Ovary (tissue), 9 donors: ENCODE data around the gene SGSH. TPM values are rescaled to one million over a fixed set of nuclear protein-coding genes. Genes with fewer than 3 reads are reported as not detected.

Source experiments
- DNase-seq, 5 donors: peaks; one replicate each; pipeline ENCODE4 v3.0.0-alpha.2; 2019 to 2020
- H3K27ac ChIP-seq, 2 donors: fragments of 200-600 bp; one replicate each; pipeline versions ENCODE4 v1.5.1 to v1.8.0; 2019 to 2022
- H3K27me3 ChIP-seq: fragments of 200-600 bp; one replicate; pipeline ENCODE4 v1.8.0; 2022
- H3K36me3 ChIP-seq: fragments of 200-600 bp; sonication (generic); one replicate; pipeline ENCODE4 v1.5.1; 2019
- H3K4me1 ChIP-seq: one replicate; pipeline ENCODE4 v1.8.1; 2013; ENCODE audit warnings: mild to moderate bottlenecking, moderate library complexity; ENCODE audit not compliant: insufficient read depth
- H3K4me3 ChIP-seq: fragments of 200-600 bp; sonication (generic); one replicate; pipeline ENCODE4 v1.5.1; 2017
- H3K9me3 ChIP-seq, 2 donors: fragments of 200-600 bp in 1 of 2; sonication (generic) in 1 of 2; one replicate each; pipeline versions ENCODE4 v1.5.1 to v1.8.1; 2013 to 2019; ENCODE audit warnings: mild to moderate bottlenecking in 1 of 2, moderate library complexity in 1 of 2
- CTCF ChIP-seq, 3 donors: fragments of 450-650 bp in 2 of 3; fragments of 200-600 bp in 1 of 3; IDR thresholded peaks; one replicate each; pipeline versions ENCODE4 v1.5.1 to v1.8.0; 2016 to 2022; ENCODE audit warnings: antibody characterized with exemption in 3 of 3, mild to moderate bottlenecking in 1 of 3
- EP300 ChIP-seq: sonication (generic); formaldehyde crosslinking; IDR thresholded peaks from one replicate; pipeline ENCODE4 v1.6.1; 2017; ENCODE audit warnings: antibody characterized with exemption
- POLR2A ChIP-seq: fragments of 450-650 bp; IDR thresholded peaks from one replicate; pipeline ENCODE4 v1.6.1; 2017; ENCODE audit warnings: antibody characterized with exemption, mild to moderate bottlenecking, moderate library complexity
- WGBS, 3 donors: extraction: QIAGEN DNeasy Blood & Tissue Kit in 1 of 3; methylation state at CpG; one replicate each; pipeline versions ENCODE4 v1.1.5 to v1.1.7; 2013 to 2017; 5-methylcytosine and 5-hydroxymethylcytosine counted together
- intact Hi-C, 4 donors: fragments of 100-400 bp; cut with DNase I; formaldehyde crosslinking; loops; one replicate each; pipeline versions ENCODE4 v1.11.0 to v1.15.1; 2022 to 2023
- polyA plus RNA-seq, 2 donors: library from polyadenylated mRNA; stranded (reverse); fragments of 200-250 nt in 1 of 2; fragments of 350-450 nt in 1 of 2; fragmentation: Illumina TruSeq in 1 of 2; extraction: RNeasy Lipid Tissue Mini Kit (QIAGEN cat#74804) in 1 of 2; gene quantifications; one replicate each; pipeline ENCODE4 v1.2.3, GENCODE V29; 2013 to 2014
- total RNA-seq, 7 donors: library from RNA; depleted of rRNA in 2 of 7; stranded (reverse); fragments of >200 nt in 2 of 7; fragmentation: NEBNext Ultra II Directional in 3 of 7; extraction: Animal tissue kit (Norgen Biotek cat#: 25700) in 3 of 7; gene quantifications; one replicate each; pipeline versions ENCODE4 v1.1.0 to v1.2.4, GENCODE V29; 2016 to 2023
- donor health status: DM: no; HTN: no; CAD: no; lungs with moderate emphysema.
- donor health status: DM: no; HTN: no; CAD: no.
- donor health status: Bipolar disorder and iron deficiency.
- donor health status: DM: yes; HTN: yes; CAD: no.
- donor health status: DM: no; HTN: no; CAD: no.
- donor health status: DM: yes; HTN: yes; CAD: no.

Gene SGSH
- total and polyA plus RNA-seq, 9 donors, result 10.8 to 39.9 (median 30.4) TPM

- no peak for DNase-seq
- WGBS, 3 donors, result 87 to 91% (median 90%) methylated on average over 26 of the region's 26 CpGs
- intact Hi-C loops, result no loop called here
- Histone ChIP-seq H3K36me3 (peaks cover 3% of the 10 kb centered on the region), H3K27me3 (no peaks in the 10 kb centered on the region), H3K27ac (no peak overlapping the region), H3K9me3 (no peaks in the 10 kb centered on the region), H3K4me1 (no peaks in the 10 kb centered on the region), H3K4me3 (no peak overlapping the region)
- TF ChIP-seq EP300, result no peak
- no peak for TF ChIP-seq POLR2A
- no peak for TF ChIP-seq CTCF (IDR thresholded peaks at IDR 0.05)
Observed at GRCh38 chr17:80248894-80249710, 29.0 kb upstream of the SGSH start.

- Histone ChIP-seq H3K4me3 (no peak overlapping the region), H3K27ac (no peak overlapping the region), H3K9me3 (no peaks in the 10 kb centered on the region), H3K27me3 (no peaks in the 10 kb centered on the region), H3K36me3 (peaks cover 3% of the 10 kb centered on the region), H3K4me1 (no peaks in the 10 kb centered on the region)
- intact Hi-C loops, result no loop called here
- no peak for DNase-seq
- 89 to 91% (median 90%) methylated on average over 20 to 23 of the region's 23 CpGs for WGBS, 3 donors
- TF ChIP-seq CTCF (IDR thresholded peaks at IDR 0.05) (no peak), EP300 (no peak), POLR2A (no peak)
Observed at GRCh38 chr17:80248001-80248893, 28.1 kb upstream of the SGSH start.

DNA sequence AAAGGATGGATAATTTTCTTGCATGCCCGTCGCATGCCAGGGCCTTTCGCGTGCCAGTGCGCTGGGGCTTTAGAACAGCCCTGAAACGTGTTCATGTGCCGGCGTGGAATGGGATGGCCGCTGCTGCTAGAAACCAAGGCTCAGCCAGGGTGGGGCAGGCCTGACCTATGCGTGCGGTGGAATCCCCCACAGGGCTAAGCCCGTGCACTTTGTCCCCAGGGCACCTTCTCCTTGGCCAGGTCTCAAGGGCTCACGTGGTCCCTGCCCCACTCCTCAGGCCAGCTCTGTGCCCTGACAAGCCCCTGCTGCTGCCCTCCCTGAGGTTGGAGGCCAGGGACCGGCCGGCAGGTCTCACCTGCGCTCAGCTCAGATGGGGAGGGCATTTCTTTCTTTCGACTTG, 27.4 kb upstream of the SGSH start:
- H3K4me1 ChIP-seq, result no peaks in the 10 kb centered on the region
- intact Hi-C loops, result no loop called here
- no peak overlapping the region for H3K27ac ChIP-seq
- no peak for DNase-seq
- TF ChIP-seq CTCF (IDR thresholded peaks at IDR 0.05) (no peak), EP300 (no peak), POLR2A (no peak)
- 92 to 96% (median 94%) methylated on average over 16 to 17 of the region's 17 CpGs for WGBS, 3 donors
- H3K36me3 ChIP-seq, result peaks cover 3% of the 10 kb centered on the region
- no peaks in the 10 kb centered on the region for H3K9me3 ChIP-seq
- no peak overlapping the region for H3K4me3 ChIP-seq
- H3K27me3 ChIP-seq, result no peaks in the 10 kb centered on the region

- H3K27ac ChIP-seq, result no peak overlapping the region
- no peaks in the 10 kb centered on the region for H3K4me1 ChIP-seq
- H3K36me3 ChIP-seq, result peaks cover 3% of the 10 kb centered on the region
- H3K4me3 ChIP-seq, result no peak overlapping the region
- intact Hi-C loops, result no loop called here
- no peak for TF ChIP-seq POLR2A
- TF ChIP-seq EP300, result no peak
- no peak for TF ChIP-seq CTCF (IDR thresholded peaks at IDR 0.05)
- 88 to 95% (median 89%) methylated on average over 8 of the region's 8 CpGs for WGBS, 3 donors
- no peaks in the 10 kb centered on the region for H3K9me3 ChIP-seq
- no peak for DNase-seq
- H3K27me3 ChIP-seq, result no peaks in the 10 kb centered on the region
Observed at GRCh38 chr17:80246726-80247125, 26.6 kb upstream of the SGSH start.
